ENCODE data around the gene NCKAP5. TPM values are rescaled to one million over a fixed set of nuclear protein-coding genes. Genes with fewer than 3 reads are reported as not detected.

NCKAP5 gene
- total RNA-seq, 1 experiment from 2014 or later = 8.5 TPM

DNA sequence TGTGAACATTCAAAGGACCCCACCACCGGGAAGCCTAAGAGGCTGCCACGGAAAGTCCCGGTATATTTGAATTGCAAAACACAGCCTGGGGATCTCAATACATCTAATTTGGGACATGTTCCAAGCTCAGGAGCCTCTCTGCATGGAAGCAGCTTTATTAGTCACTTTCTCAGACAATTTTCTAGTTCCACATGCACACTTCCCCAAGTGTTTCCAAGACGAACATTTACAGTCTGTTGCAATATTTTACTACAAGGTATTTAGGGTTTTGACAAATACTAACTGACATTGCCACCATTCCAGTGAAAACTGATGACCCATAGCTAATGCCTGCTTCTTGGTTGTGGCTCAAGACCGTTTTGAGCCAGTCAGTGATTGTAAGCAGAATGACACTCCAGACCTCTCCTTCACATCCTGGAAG, 145.3 kb downstream of the NCKAP5 start:
- peak; percentile 19 for DNase-seq (ENCODE audit: low read depth, low spot score)
- in situ Hi-C loops (cut with HindIII; ENCODE audit: low pct_unique_long_range_greater_than_20kb, low sequenced_read_pairs) = no loop called here

DNA sequence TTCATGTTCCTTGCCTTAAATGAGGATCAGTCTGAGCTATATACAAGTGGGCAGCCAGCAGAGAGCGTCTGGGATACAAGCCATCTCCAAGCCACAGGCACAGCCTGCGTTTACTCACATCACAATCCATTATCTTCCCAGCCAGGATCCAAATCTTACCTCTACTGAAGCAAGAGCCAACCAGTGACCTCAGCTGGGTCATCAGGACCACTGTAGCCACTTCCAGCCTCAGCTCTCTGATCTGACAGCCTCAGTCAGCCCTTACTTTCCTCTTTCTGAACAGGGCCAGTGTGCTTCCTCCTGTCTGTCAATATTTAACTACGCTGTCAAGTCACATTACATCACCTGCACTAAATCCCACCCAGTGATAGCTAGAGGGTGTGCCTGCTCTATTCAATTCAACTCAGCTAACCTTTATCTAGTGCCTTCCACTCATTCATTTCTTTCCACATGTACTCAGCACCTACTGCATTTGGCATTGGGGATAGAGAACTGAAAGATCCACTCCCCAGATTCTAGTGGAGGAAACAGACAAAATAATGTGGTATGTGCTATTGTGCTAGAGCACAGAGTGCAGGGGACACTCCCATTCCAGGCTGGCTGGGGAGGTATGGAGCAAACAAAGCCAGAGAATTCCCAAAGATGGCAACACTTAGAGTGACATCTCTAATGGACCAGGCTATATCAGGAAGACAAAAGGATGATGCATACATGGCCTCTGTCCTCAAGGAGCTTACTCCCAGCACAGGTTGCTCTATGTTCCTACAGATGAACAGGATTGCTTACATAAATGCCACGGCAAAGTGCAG, 146.5 kb downstream of the NCKAP5 start:
- no peak for DNase-seq (ENCODE audit: low read depth, low spot score)
- in situ Hi-C loops (cut with HindIII; ENCODE audit: low pct_unique_long_range_greater_than_20kb, low sequenced_read_pairs) = no loop called here

DNA sequence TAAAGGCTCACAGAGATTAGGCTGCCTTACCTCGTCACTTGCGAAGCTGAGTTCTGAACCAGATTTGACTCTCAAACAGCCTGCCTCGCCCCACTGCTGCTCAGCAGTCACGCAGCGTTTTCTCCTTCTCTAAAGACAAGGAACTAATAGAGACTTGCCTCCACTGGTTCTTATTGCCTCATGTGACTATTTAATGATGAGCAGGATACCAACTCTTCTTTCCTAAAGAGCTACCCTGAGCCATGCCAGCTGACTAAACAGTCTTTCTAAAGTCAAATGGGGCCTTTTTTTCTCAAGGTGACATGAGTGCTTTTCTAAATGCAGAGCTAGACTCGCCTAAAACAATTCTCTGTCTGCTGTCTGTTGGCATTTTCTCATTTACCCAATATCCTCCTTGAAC, 147.5 kb downstream of the NCKAP5 start:
- peak; percentile 4 for DNase-seq (ENCODE audit: low read depth, low spot score)
- in situ Hi-C loops (cut with HindIII; ENCODE audit: low pct_unique_long_range_greater_than_20kb, low sequenced_read_pairs) = no loop called here

GRCh38 chr2:133418671-133419070, 149.6 kb downstream of the NCKAP5 start:
- no peak for DNase-seq (ENCODE audit: low read depth, low spot score)
- in situ Hi-C loops (cut with HindIII; ENCODE audit: low pct_unique_long_range_greater_than_20kb, low sequenced_read_pairs) = no loop called here

GRCh38 chr2:133418021-133418420, 150.2 kb downstream of the NCKAP5 start:
- peak; percentile 10 for DNase-seq (ENCODE audit: low read depth, low spot score)
- in situ Hi-C loops (cut with HindIII; ENCODE audit: low pct_unique_long_range_greater_than_20kb, low sequenced_read_pairs) = no loop called here

- in situ Hi-C loops (cut with HindIII; ENCODE audit: low pct_unique_long_range_greater_than_20kb, low sequenced_read_pairs) = no loop called here
- no peak for DNase-seq (ENCODE audit: low read depth, low spot score)
These were observed 150.8 kb downstream of the NCKAP5 start for GRCh38 chr2:133417415-133417814.

GRCh38 chr2:133416736-133417135, 151.5 kb downstream of the NCKAP5 start:
- in situ Hi-C loops (cut with HindIII; ENCODE audit: low pct_unique_long_range_greater_than_20kb, low sequenced_read_pairs) = no loop called here
- DNase-seq (ENCODE audit: low read depth, low spot score) = no peak

- in situ Hi-C loops (cut with HindIII; ENCODE audit: low pct_unique_long_range_greater_than_20kb, low sequenced_read_pairs) = no loop called here
- DNase-seq (ENCODE audit: low read depth, low spot score) = no peak
These were observed 152.1 kb downstream of the NCKAP5 start for GRCh38 chr2:133416146-133416545.

- in situ Hi-C loops (cut with HindIII; ENCODE audit: low pct_unique_long_range_greater_than_20kb, low sequenced_read_pairs) = no loop called here
- no peak for DNase-seq (ENCODE audit: low read depth, low spot score)
These were observed 152.9 kb downstream of the NCKAP5 start for GRCh38 chr2:133415210-133415876.

- no peak for DNase-seq (ENCODE audit: low read depth, low spot score)
- in situ Hi-C loops (cut with HindIII; ENCODE audit: low pct_unique_long_range_greater_than_20kb, low sequenced_read_pairs) = no loop called here
These were observed 153.6 kb downstream of the NCKAP5 start for GRCh38 chr2:133414486-133415209.

DNA sequence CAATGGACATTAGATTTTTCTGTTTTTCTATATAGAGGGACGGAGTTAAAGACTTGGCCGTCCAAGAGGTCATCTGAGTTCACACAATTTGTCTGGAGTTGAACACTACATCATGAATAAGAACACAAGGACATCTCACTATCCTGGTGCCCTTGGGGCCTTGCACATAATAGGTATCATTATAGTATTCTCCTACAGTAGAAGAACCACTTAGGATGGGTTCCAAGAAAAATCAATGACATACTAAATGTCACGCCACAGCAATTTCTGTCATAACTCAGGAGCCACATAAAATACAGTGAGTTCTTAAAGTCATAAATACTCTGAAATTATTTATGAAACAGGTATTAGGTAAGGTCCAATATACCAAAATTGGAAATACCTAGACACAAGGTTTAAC, 154.4 kb downstream of the NCKAP5 start:
- DNase-seq (ENCODE audit: low read depth, low spot score) = peak; percentile 60
- in situ Hi-C loops (cut with HindIII; ENCODE audit: low pct_unique_long_range_greater_than_20kb, low sequenced_read_pairs) = no loop called here

- DNase-seq (ENCODE audit: low read depth, low spot score) = no peak
- in situ Hi-C loops (cut with HindIII; ENCODE audit: low pct_unique_long_range_greater_than_20kb, low sequenced_read_pairs) = no loop called here
These were observed 155.6 kb downstream of the NCKAP5 start for GRCh38 chr2:133412694-133413093.

GRCh38 chr2:133411857-133412256, 156.4 kb downstream of the NCKAP5 start:
- in situ Hi-C loops (cut with HindIII; ENCODE audit: low pct_unique_long_range_greater_than_20kb, low sequenced_read_pairs) = no loop called here
- no peak for DNase-seq (ENCODE audit: low read depth, low spot score)

- DNase-seq (ENCODE audit: low read depth, low spot score) = no peak
- in situ Hi-C loops (cut with HindIII; ENCODE audit: low pct_unique_long_range_greater_than_20kb, low sequenced_read_pairs) = no loop called here
These were observed 157.2 kb downstream of the NCKAP5 start for GRCh38 chr2:133411101-133411500.

- no peak for DNase-seq (ENCODE audit: low read depth, low spot score)
- in situ Hi-C loops (cut with HindIII; ENCODE audit: low pct_unique_long_range_greater_than_20kb, low sequenced_read_pairs) = no loop called here
These were observed 158.5 kb downstream of the NCKAP5 start for GRCh38 chr2:133409581-133410285.

- in situ Hi-C loops (cut with HindIII; ENCODE audit: low pct_unique_long_range_greater_than_20kb, low sequenced_read_pairs) = no loop called here
- DNase-seq (ENCODE audit: low read depth, low spot score) = no peak
These were observed 159.6 kb downstream of the NCKAP5 start for GRCh38 chr2:133408671-133409070.

DNA sequence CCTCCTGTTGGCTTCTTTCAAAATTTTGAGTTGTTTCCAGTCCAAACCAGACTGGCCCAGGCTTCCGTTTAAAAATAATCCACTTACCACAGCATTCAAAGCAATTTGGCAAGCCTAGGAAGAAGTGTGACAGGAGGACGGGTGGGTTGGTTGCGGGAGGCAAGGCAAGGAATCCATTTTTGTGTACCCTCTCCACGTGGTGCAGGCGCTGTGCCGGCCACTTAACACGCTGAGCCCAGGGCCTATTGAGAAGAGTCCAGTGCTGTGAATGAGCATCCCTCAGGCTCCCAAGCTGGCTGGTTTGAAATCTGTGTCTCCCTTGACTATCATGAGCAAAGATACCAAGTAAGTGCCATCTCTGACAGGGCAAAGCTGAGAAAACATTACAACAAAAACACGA, 160.9 kb downstream of the NCKAP5 start:
- no peak for DNase-seq (ENCODE audit: low read depth, low spot score)
- in situ Hi-C loops (cut with HindIII; ENCODE audit: low pct_unique_long_range_greater_than_20kb, low sequenced_read_pairs) = no loop called here

DNA sequence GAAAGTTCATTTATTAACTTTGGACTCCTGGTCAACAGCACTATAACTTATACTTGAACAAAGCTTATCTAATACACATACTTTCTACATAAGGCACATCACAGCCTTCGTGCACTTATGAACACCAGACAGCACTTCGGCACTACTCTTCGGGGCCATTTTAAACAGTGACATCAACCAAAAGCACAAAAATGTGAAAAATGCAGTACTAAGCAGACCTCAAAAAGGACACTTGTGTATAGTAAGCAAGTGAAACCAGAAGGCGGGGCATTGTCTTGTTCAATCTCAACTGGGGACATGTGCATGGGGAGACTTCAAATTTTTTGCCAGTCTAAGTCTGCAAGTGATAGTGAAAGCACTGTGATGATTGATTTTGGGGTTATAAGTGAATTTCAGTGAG, 163.0 kb downstream of the NCKAP5 start:
- no peak for DNase-seq (ENCODE audit: low read depth, low spot score)
- in situ Hi-C loops (cut with HindIII; ENCODE audit: low pct_unique_long_range_greater_than_20kb, low sequenced_read_pairs) = no loop called here
